H9 (cell line): ENCODE measurements around the gene SYNGR2. TPM values are rescaled to one million over a fixed set of nuclear protein-coding genes. Genes with fewer than 3 reads are reported as not detected.

Experiments
- DNase-seq: peaks from one replicate; pipeline ENCODE4 v3.0.0-alpha.2; 2017
- H2AFZ ChIP-seq: one replicate; pipeline ENCODE4 v1.6.1; 2013; ENCODE audit warnings: mild to moderate bottlenecking, low read length, control low read depth, moderate library complexity
- H2AK5ac ChIP-seq: 2 replicates; pipeline ENCODE4 v1.6.1; 2013; ENCODE audit warnings: low read length, control low read depth, mixed read lengths; ENCODE audit not compliant: insufficient read length
- H2BK120ac ChIP-seq: one replicate; pipeline ENCODE4 v1.6.1; 2013; ENCODE audit warnings: low read depth, mild to moderate bottlenecking, low read length, control low read depth, inconsistent platforms; ENCODE audit not compliant: poor library complexity, severe bottlenecking
- H2BK12ac ChIP-seq: 2 replicates; pipeline ENCODE4 v1.6.1; 2013; ENCODE audit warnings: low read length, control low read depth, mixed read lengths, low read depth; ENCODE audit not compliant: insufficient read length
- H2BK15ac ChIP-seq: 2 replicates; pipeline ENCODE4 v1.6.1; 2013; ENCODE audit warnings: low read depth, low read length, control low read depth
- H2BK20ac ChIP-seq: one replicate; pipeline ENCODE4 v1.6.1; 2013; ENCODE audit warnings: low read depth, mild to moderate bottlenecking, low read length, control low read depth, inconsistent platforms; ENCODE audit not compliant: poor library complexity, severe bottlenecking
- H2BK5ac ChIP-seq: 2 replicates; pipeline ENCODE4 v1.6.1; 2013; ENCODE audit warnings: low read length, control low read depth, mixed read lengths; ENCODE audit not compliant: insufficient read length
- H3K14ac ChIP-seq: 2 replicates; pipeline ENCODE4 v1.6.1; 2013; ENCODE audit warnings: low read length, control low read depth; ENCODE audit not compliant: insufficient read depth
- H3K18ac ChIP-seq: 2 replicates; pipeline ENCODE4 v1.6.1; 2013; ENCODE audit warnings: low read depth, mild to moderate bottlenecking, mixed read lengths, low read length, control low read depth; ENCODE audit not compliant: insufficient read length
- H3K23ac ChIP-seq: 2 replicates; pipeline ENCODE4 v1.6.1; 2013; ENCODE audit warnings: low read length, control low read depth, mixed read lengths, low read depth; ENCODE audit not compliant: insufficient read length
- H3K23me2 ChIP-seq: 2 replicates; pipeline ENCODE4 v1.6.1; 2013; ENCODE audit warnings: low read depth, mild to moderate bottlenecking, mixed read lengths, low read length, control low read depth; ENCODE audit not compliant: insufficient read length, poor library complexity, severe bottlenecking
- H3K27ac ChIP-seq: 2 replicates; pipeline ENCODE4 v1.5.1; 2013; ENCODE audit warnings: low read length, control low read depth, mixed read lengths, low read depth; ENCODE audit not compliant: insufficient read length
- H3K27me3 ChIP-seq: 2 replicates; pipeline ENCODE4 v1.6.1; 2013; ENCODE audit warnings: low read length, control low read depth, inconsistent platforms; ENCODE audit not compliant: insufficient read depth
- H3K4ac ChIP-seq: 2 replicates; pipeline ENCODE4 v1.6.1; 2013; ENCODE audit warnings: low read depth, mild to moderate bottlenecking, control low read depth, inconsistent platforms, low read length, moderate library complexity
- H3K4me1 ChIP-seq: 2 replicates; pipeline ENCODE4 v1.6.1; 2013; ENCODE audit warnings: low read length, control low read depth, inconsistent platforms; ENCODE audit not compliant: insufficient read depth
- H3K4me2 ChIP-seq: 2 replicates; pipeline ENCODE4 v1.6.1; 2013; ENCODE audit warnings: low read length, control low read depth, mixed read lengths; ENCODE audit not compliant: insufficient read length, insufficient read depth
- H3K56ac ChIP-seq: 2 replicates; pipeline ENCODE4 v1.6.1; 2013; ENCODE audit warnings: low read depth, mild to moderate bottlenecking, mixed read lengths, low read length, control low read depth; ENCODE audit not compliant: insufficient read length
- H3K79me1 ChIP-seq: 2 replicates; pipeline ENCODE4 v1.6.1; 2013; ENCODE audit warnings: low read depth, mild to moderate bottlenecking, moderate library complexity, low read length, control low read depth, inconsistent platforms; ENCODE audit not compliant: insufficient read depth, poor library complexity, severe bottlenecking
- H3K79me2 ChIP-seq: 2 replicates; pipeline ENCODE4 v1.6.1; 2013; ENCODE audit warnings: low read length, control low read depth, inconsistent platforms; ENCODE audit not compliant: insufficient read depth
- H3K9ac ChIP-seq: 2 replicates; pipeline ENCODE4 v1.6.1; 2013; ENCODE audit warnings: low read length, control low read depth, mixed read lengths; ENCODE audit not compliant: insufficient read length; ENCODE audit errors: extremely low read depth
- H3K9me3 ChIP-seq: one replicate; pipeline ENCODE4 v1.6.1; 2013; ENCODE audit warnings: low read depth, low read length, inconsistent platforms; ENCODE audit not compliant: control insufficient read depth
- H3T11ph ChIP-seq: one replicate; pipeline ENCODE4 v1.6.1; 2013; ENCODE audit warnings: mild to moderate bottlenecking, low read length, control low read depth, inconsistent platforms
- H4K20me1 ChIP-seq: one replicate; pipeline ENCODE4 v1.6.1; 2013; ENCODE audit not compliant: control insufficient read depth, insufficient read length, insufficient read depth
- H4K5ac ChIP-seq: 2 replicates; pipeline ENCODE4 v1.6.1; 2013; ENCODE audit warnings: low read depth, mild to moderate bottlenecking, mixed read lengths, low read length, control low read depth; ENCODE audit not compliant: insufficient read length
- H4K8ac ChIP-seq: replicated peaks from 2 replicates; pipeline ENCODE4 v1.6.1; 2013; ENCODE audit warnings: low read length, control low read depth, mixed read lengths, low read depth; ENCODE audit not compliant: insufficient read length
- H4K91ac ChIP-seq: 2 replicates; pipeline ENCODE4 v1.6.1; 2013; ENCODE audit warnings: low read depth, mild to moderate bottlenecking, moderate library complexity, mixed read lengths, low read length, control low read depth; ENCODE audit not compliant: insufficient read length
- H3K27ac Mint-ChIP-seq, 3 experiments: 2 replicates in 2 of 3; 3 replicates in 1 of 3; pipeline ENCODE4 v1.8.0; 2020 to 2021; ENCODE audit warnings: mixed read lengths in 3 of 3, mild to moderate bottlenecking in 1 of 3, moderate library complexity in 1 of 3
- H3K27me3 Mint-ChIP-seq: 2 replicates; pipeline ENCODE4 v1.8.0; 2021; ENCODE audit warnings: low read depth, mild to moderate bottlenecking, moderate library complexity, mixed read lengths
- H3K36me3 Mint-ChIP-seq, 3 experiments: 2 replicates in 2 of 3; 3 replicates in 1 of 3; pipeline ENCODE4 v1.8.0; 2020 to 2021; ENCODE audit warnings: low read depth in 3 of 3, mixed read lengths in 3 of 3; ENCODE audit not compliant: insufficient read depth in 1 of 3
- H3K4me1 Mint-ChIP-seq, 2 experiments: 2 replicates each; pipeline ENCODE4 v1.8.0; 2020; ENCODE audit warnings: mixed read lengths in 2 of 2
- H3K4me3 Mint-ChIP-seq, 2 experiments: 2 replicates in 1 of 2; 3 replicates in 1 of 2; pipeline ENCODE4 v1.8.0; 2020 to 2021; ENCODE audit warnings: mild to moderate bottlenecking in 2 of 2, mixed read lengths in 2 of 2, moderate library complexity in 1 of 2
- H3K9me3 Mint-ChIP-seq, 2 experiments: 2 replicates in 1 of 2; 3 replicates in 1 of 2; pipeline ENCODE4 v1.8.0; 2020; ENCODE audit warnings: mild to moderate bottlenecking in 2 of 2, mixed read lengths in 2 of 2, moderate library complexity in 1 of 2
- WGBS: extraction: QIAGEN DNeasy Blood & Tissue Kit; methylation state at CpG from one replicate; pipeline ENCODE4 v1.1.7; 2013; ENCODE audit warnings: missing lambda C conversion rate, low lambda C conversion rate, mixed read lengths; ENCODE audit not compliant: insufficient read length; ENCODE audit errors: extremely low coverage; 5-methylcytosine and 5-hydroxymethylcytosine counted together
- total RNA-seq: library from RNA; stranded (reverse); gene quantifications from 2 replicates; pipeline ENCODE4 v1.2.1, GENCODE V29; 2021
- TF ChIP-seq, protein P1 (sequence below): fragments of 200-600 bp; sonication (generic); conservative IDR thresholded peaks from 3 replicates; pipeline ENCODE4 v1.8.0; 2021; ENCODE audit warnings: antibody characterized with exemption, mild to moderate bottlenecking

Gene SYNGR2
- total RNA-seq, 1 experiment from 2014 or later, result 41.0 TPM

DNA sequence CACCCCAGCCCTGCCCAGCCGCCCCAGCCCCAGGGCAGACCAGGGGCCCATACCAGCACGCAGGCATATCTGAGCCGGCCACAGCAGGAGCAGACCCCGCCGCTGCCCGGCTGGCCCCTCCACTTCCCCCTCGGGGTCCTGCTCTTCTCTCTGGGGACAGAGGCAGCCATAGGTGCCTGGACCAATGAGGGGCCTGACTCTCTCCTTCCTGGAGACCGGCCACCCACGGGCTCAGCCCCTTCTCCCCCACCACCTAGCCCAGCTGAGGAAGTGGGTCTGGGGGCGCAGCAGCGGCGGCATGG lies 43.6 kb upstream of the SYNGR2 start:
- no peaks in the 10 kb centered on the region; the same call in 1 of the 2 replicates for H3K79me2 ChIP-seq
- H3T11ph ChIP-seq, result no peak overlapping the region
- no peaks in the 10 kb centered on the region for H3K79me1 ChIP-seq
- peaks cover 13 to 20% of the 10 kb centered on the region in 2 experiments for H3K4me1 Mint-ChIP-seq
- no peaks in the 10 kb centered on the region; a peak in 2 of 5 replicates for H3K9me3 Mint-ChIP-seq
- H3K23ac ChIP-seq, result no peak overlapping the region
- no peak overlapping the region for H3K27ac Mint-ChIP-seq
- H2AK5ac ChIP-seq, result no peak overlapping the region
- H3K14ac ChIP-seq, result no peak overlapping the region
- DNase-seq, result no peak
- no peak overlapping the region for H2BK12ac ChIP-seq
- no peaks in the 10 kb centered on the region for H4K20me1 ChIP-seq
- no peak overlapping the region for H3K4me3 Mint-ChIP-seq
- WGBS, result no CpG with 5 or more reads among the region's 12 CpGs
- no peak overlapping the region for H2AFZ ChIP-seq
- H3K56ac ChIP-seq, result no peak overlapping the region
- H3K4me2 ChIP-seq, result no peak overlapping the region
- H3K23me2 ChIP-seq, result peaks cover 19% of the 10 kb centered on the region
- H3K4ac ChIP-seq, result no peak overlapping the region
- no peaks in the 10 kb centered on the region for H3K27me3 Mint-ChIP-seq
- no peak overlapping the region for H2BK15ac ChIP-seq
- H4K8ac ChIP-seq, result no peak overlapping the region
- H4K91ac ChIP-seq, result no peak overlapping the region
- TF ChIP-seq, protein P1, sequence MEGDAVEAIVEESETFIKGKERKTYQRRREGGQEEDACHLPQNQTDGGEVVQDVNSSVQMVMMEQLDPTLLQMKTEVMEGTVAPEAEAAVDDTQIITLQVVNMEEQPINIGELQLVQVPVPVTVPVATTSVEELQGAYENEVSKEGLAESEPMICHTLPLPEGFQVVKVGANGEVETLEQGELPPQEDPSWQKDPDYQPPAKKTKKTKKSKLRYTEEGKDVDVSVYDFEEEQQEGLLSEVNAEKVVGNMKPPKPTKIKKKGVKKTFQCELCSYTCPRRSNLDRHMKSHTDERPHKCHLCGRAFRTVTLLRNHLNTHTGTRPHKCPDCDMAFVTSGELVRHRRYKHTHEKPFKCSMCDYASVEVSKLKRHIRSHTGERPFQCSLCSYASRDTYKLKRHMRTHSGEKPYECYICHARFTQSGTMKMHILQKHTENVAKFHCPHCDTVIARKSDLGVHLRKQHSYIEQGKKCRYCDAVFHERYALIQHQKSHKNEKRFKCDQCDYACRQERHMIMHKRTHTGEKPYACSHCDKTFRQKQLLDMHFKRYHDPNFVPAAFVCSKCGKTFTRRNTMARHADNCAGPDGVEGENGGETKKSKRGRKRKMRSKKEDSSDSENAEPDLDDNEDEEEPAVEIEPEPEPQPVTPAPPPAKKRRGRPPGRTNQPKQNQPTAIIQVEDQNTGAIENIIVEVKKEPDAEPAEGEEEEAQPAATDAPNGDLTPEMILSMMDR, result no peak
- no peak overlapping the region for H2BK120ac ChIP-seq
- H3K4me1 ChIP-seq, result peaks cover 10% of the 10 kb centered on the region; the same call in 1 of the 2 replicates
- no peak overlapping the region for H3K18ac ChIP-seq
- H3K27me3 ChIP-seq, result no peaks in the 10 kb centered on the region
- H3K9ac ChIP-seq, result no peak overlapping the region
- peaks cover 7 to 28% (median 22%) of the 10 kb centered on the region in 3 experiments for H3K36me3 Mint-ChIP-seq
- H2BK20ac ChIP-seq, result no peak overlapping the region
- no peak overlapping the region for H2BK5ac ChIP-seq
- no peak overlapping the region for H3K27ac ChIP-seq
- no peak overlapping the region for H4K5ac ChIP-seq
- no peaks in the 10 kb centered on the region for H3K9me3 ChIP-seq
